ENCODE measurements around the gene RNF31. TPM values are rescaled to one million over a fixed set of nuclear protein-coding genes. Genes with fewer than 3 reads are reported as not detected.
A peak's percentile ranks its signal among the peaks of the same experiment; 100 is the strongest.
"Not testable (repeated sequence)": the region's sequence is repeated elsewhere in the genome, so short reads cannot be mapped to it uniquely, and the experiment has no call there.

The RNF31 gene
- total RNA-seq: 10 to 100 TPM; 85.8 to 98.3 TPM
- 3.5 to 3.6 reads per million in 2 donors for total RNA-seq

DNA sequence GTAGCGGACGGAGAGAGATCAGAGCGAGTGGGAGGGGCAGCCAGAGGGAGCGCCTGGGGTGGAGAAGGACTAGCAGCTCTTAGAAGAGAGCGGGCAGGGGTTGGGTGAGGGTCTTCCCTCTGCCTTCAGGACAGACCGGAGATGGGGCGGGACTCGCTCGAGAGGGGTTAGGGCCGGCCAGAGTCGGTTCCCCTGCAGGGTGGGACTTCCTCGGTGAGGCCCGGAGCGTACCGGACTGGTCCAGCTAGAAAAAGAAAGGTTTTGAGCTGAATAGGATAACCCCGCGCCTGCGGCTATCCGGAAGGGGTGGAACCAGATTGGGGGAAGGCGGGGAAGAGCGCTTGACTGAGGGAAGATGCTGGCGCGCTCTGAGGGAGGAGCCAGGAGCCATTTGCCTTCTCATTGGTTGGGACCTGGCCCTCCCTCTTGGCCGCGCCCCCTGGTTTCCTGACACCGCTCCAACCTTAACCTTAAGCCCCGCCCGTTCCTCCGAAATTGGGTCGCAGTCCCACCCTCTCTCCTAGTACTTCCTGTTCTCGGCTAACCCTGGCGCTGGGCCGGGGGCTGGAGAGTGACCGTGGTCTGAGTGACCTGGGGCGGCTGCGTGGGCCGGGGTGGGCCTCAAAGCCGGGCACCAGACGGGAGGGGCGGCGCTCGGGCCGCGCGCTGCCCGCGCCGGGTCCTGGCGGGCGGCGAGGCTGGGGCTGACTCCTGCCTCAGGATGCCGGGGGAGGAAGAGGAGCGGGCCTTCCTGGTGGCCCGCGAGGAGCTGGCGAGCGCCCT is at the start of gene RNF31:
Gene RNF31 (plus strand): TSS at position 521 of the 783 bp plus-strand sequence. CDS start 201 bp downstream, at position 722.
- no peaks in the 10 kb centered on the region for H3K9me3 ChIP-seq (ENCODE audit: control insufficient read depth, low read length, poor library complexity, severe bottlenecking)
- Mint-ChIP-seq H3K4me3 (peak within 1 kb of the TSS; percentile 98), H3K4me1 (peaks cover 49% of the 10 kb centered on the region), H3K27me3 (no peaks in the 10 kb centered on the region), H3K36me3 (ENCODE audit: low read depth) (peaks cover 2% of the 10 kb centered on the region), H3K27ac (peak within 1 kb of the TSS; percentile 91)
- DNase-seq: peak; percentile 93 to 97 (median 95)
- peak; percentile 91 for ATAC-seq

- Mint-ChIP-seq H3K27me3 (no peaks in the 10 kb centered on the region), H3K4me1 (peaks cover 24% of the 10 kb centered on the region), H3K4me3 (no peak overlapping the region), H3K27ac (no peak overlapping the region), H3K36me3 (ENCODE audit: low read depth) (no peaks in the 10 kb centered on the region)
- H3K9me3 ChIP-seq (ENCODE audit: control insufficient read depth, low read length, poor library complexity, severe bottlenecking): no peaks in the 10 kb centered on the region
- no peak for DNase-seq
- no peak for ATAC-seq
These were observed 48.9 kb upstream of the RNF31 start for GRCh38 chr14:24098229-24098926.

GRCh38 chr14:24098927-24099813 is 48.1 kb upstream of the RNF31 start:
- DNase-seq (no peak), ATAC-seq (no peak)
- Mint-ChIP-seq H3K27ac (peak overlapping the region; percentile 45), H3K4me3 (no peak overlapping the region), H3K36me3 (ENCODE audit: low read depth) (no peaks in the 10 kb centered on the region), H3K27me3 (no peaks in the 10 kb centered on the region), H3K4me1 (peaks cover 21% of the 10 kb centered on the region)
- no peaks in the 10 kb centered on the region for H3K9me3 ChIP-seq (ENCODE audit: control insufficient read depth, low read length, poor library complexity, severe bottlenecking)

GRCh38 chr14:24100197-24100981 is 46.9 kb upstream of the RNF31 start:
- DNase-seq: no peak
- Mint-ChIP-seq H3K36me3 (ENCODE audit: low read depth) (no peaks in the 10 kb centered on the region), H3K4me3 (no peak overlapping the region), H3K27me3 (no peaks in the 10 kb centered on the region), H3K27ac (peak overlapping the region; percentile 45), H3K4me1 (peaks cover 13% of the 10 kb centered on the region)
- H3K9me3 ChIP-seq (ENCODE audit: control insufficient read depth, low read length, poor library complexity, severe bottlenecking): no peaks in the 10 kb centered on the region
- ATAC-seq: no peak

GRCh38 chr14:24100982-24101494 is 46.3 kb upstream of the RNF31 start:
- Mint-ChIP-seq H3K27ac (no peak overlapping the region), H3K4me1 (peaks cover 8% of the 10 kb centered on the region), H3K27me3 (no peaks in the 10 kb centered on the region), H3K36me3 (ENCODE audit: low read depth) (no peaks in the 10 kb centered on the region), H3K4me3 (no peak overlapping the region)
- ATAC-seq (no peak), DNase-seq (no peak)
- no peaks in the 10 kb centered on the region for H3K9me3 ChIP-seq (ENCODE audit: control insufficient read depth, low read length, poor library complexity, severe bottlenecking)

DNA sequence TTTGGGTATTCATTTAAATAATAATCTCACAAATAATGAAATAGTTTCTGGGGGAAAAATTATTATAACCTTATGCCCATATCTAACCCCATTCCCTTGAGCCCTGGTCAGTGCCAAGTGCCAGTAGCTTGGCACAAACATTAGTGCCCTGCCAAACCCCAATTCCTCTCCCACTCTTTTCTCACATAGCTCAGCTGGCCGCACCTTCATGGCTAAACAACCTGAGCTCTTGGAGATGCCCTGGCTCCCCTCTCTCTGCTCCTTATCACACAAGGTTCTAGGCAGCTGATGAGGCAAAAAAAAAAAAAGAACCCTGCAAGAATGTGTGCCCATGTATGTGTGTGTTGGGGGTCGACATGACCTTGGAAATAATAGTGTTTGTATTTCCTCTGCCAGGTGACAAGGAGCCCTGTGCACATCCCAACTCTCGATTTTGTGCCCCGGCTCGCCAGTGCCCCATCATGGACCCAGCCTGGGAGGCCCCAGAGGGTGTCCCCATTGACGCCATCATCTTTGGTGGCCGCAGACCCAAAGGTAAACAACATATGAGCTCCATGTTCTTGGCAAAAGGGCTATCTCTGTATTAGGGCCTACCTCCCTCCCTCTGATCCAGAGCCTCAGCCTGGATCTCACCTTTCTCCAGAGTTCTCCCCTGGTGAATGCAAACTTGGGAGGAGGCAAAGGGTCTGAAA is 44.8 kb upstream of the RNF31 start:
- Mint-ChIP-seq H3K36me3 (ENCODE audit: low read depth) (no peaks in the 10 kb centered on the region), H3K27ac (peak overlapping the region; percentile 19), H3K4me3 (no peak overlapping the region)

DNA sequence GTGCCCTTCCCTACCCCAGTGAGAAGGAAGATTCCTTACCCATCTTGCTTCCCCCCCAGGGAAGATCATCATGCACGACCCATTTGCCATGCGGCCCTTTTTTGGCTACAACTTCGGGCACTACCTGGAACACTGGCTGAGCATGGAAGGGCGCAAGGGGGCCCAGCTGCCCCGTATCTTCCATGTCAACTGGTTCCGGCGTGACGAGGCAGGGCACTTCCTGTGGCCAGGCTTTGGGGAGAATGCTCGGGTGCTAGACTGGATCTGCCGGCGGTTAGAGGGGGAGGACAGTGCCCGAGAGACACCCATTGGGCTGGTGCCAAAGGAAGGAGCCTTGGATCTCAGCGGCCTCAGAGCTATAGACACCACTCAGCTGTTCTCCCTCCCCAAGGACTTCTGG is 43.8 kb upstream of the RNF31 start:
- no peaks in the 10 kb centered on the region for H3K36me3 Mint-ChIP-seq (ENCODE audit: low read depth)
- ATAC-seq: no peak
- H3K4me3 Mint-ChIP-seq: no peak overlapping the region
- no peak for DNase-seq
- peaks cover 3% of the 10 kb centered on the region for H3K4me1 Mint-ChIP-seq
- H3K27ac Mint-ChIP-seq: peak overlapping the region; percentile 19
- no peaks in the 10 kb centered on the region for H3K9me3 ChIP-seq (ENCODE audit: control insufficient read depth, low read length, poor library complexity, severe bottlenecking)
- no peaks in the 10 kb centered on the region for H3K27me3 Mint-ChIP-seq

More for the DNA sequence above, 44.8 kb upstream of the RNF31 start:
- no peaks in the 10 kb centered on the region for H3K27me3 Mint-ChIP-seq
- ATAC-seq: no peak
- DNase-seq: no peak
- no peaks in the 10 kb centered on the region for H3K9me3 ChIP-seq (ENCODE audit: control insufficient read depth, low read length, poor library complexity, severe bottlenecking)
- peaks cover 3% of the 10 kb centered on the region for H3K4me1 Mint-ChIP-seq

DNA sequence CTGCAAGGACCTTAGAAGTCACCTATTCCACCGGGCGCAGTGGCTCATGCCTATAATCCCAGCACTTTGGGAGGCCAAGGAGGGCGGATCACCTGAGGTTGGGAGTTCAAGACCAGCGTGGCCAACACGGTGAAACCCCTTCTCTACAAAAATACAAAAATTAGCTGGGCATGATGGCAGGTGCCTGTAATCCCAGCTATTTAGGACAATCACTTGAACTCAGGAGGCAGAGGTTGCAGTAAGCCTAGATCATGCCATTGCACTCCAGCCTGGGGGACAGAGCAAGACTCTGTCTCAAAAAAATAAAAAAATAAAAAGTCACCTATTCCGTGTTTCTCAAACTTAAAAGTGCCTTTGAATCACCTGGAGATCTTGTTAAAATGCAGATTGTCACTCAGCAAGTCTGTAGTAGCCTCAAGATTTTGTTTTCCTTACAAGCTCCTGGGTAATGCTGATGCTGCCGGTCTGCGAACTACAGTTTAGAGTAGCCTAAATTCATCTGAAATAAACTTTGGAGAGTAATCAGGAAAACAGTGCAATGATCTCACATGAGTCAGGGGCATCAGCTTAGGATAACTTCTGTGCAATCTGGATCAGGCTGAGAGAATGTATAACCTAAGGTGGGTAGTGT is 41.6 kb upstream of the RNF31 start:
- not testable (repeated sequence) for DNase-seq; ATAC-seq; H3K36me3 Mint-ChIP-seq (ENCODE audit: low read depth); H3K27me3 Mint-ChIP-seq; H3K4me3 Mint-ChIP-seq; H3K9me3 ChIP-seq (ENCODE audit: control insufficient read depth, low read length, poor library complexity, severe bottlenecking); H3K4me1 Mint-ChIP-seq
- H3K27ac Mint-ChIP-seq: peak overlapping the region; percentile 34

GRCh38 chr14:24106672-24107271 is 40.5 kb upstream of the RNF31 start:
- no peak for ATAC-seq
- no peak for DNase-seq
- no peaks in the 10 kb centered on the region for H3K9me3 ChIP-seq (ENCODE audit: control insufficient read depth, low read length, poor library complexity, severe bottlenecking)
- H3K4me1 Mint-ChIP-seq: peaks cover 5% of the 10 kb centered on the region
- no peak overlapping the region for H3K27ac Mint-ChIP-seq
- no peak overlapping the region for H3K4me3 Mint-ChIP-seq
- no peaks in the 10 kb centered on the region for H3K27me3 Mint-ChIP-seq
- no peaks in the 10 kb centered on the region for H3K36me3 Mint-ChIP-seq (ENCODE audit: low read depth)

DNA sequence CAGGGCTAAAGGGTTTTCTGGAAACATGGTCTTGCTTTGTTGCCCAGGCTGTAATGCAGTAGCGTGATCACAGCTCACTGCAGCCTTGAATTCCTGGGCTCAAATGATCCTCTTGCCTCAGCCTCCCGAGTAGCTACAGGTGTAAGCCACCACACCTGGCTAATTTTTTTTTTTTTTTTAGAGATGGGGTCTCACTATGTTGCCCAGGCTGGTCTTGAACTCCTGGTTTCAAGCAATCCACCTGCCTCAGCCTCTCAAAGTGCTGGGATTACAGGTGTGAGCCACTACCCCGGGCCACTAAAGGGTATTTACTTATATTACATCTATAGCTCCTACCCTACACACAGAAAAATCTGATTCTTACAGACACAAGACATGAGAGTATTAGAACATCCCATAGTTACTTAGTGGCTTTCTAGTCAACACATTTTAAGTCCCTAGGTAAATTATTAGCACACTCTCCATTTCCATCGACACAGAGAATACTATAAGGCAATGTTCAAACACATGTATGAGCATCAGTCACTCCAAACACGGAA is 38.9 kb upstream of the RNF31 start:
- ATAC-seq (no peak), DNase-seq (no peak)
- H3K4me3 Mint-ChIP-seq: no peak overlapping the region
- peaks cover 5% of the 10 kb centered on the region for H3K4me1 Mint-ChIP-seq
- peak overlapping the region; percentile 90 for H3K27ac Mint-ChIP-seq
- H3K9me3 ChIP-seq (ENCODE audit: control insufficient read depth, low read length, poor library complexity, severe bottlenecking): no peaks in the 10 kb centered on the region
- no peaks in the 10 kb centered on the region for H3K36me3 Mint-ChIP-seq (ENCODE audit: low read depth)
- H3K27me3 Mint-ChIP-seq: no peaks in the 10 kb centered on the region

GRCh38 chr14:24110060-24110459 is 37.2 kb upstream of the RNF31 start:
- no peaks in the 10 kb centered on the region for H3K9me3 ChIP-seq (ENCODE audit: control insufficient read depth, low read length, poor library complexity, severe bottlenecking)
- DNase-seq: no peak
- peaks cover 8% of the 10 kb centered on the region for H3K4me1 Mint-ChIP-seq
- no peak for ATAC-seq
- no peaks in the 10 kb centered on the region for H3K27me3 Mint-ChIP-seq
- H3K4me3 Mint-ChIP-seq: no peak overlapping the region
- peak overlapping the region; percentile 29 for H3K27ac Mint-ChIP-seq
- H3K36me3 Mint-ChIP-seq (ENCODE audit: low read depth): no peaks in the 10 kb centered on the region

Data from T-helper 17 cell (primary cell).